GM19025 (cell line): ENCODE results near the gene PDZD7.

Source experiments
- ATAC-seq: cut with Tn5 transposase; IDR thresholded peaks from one replicate; pipeline ENCODE4 v1.9.1; 2021; ENCODE audit warnings: mild to moderate bottlenecking, low read depth, moderate library complexity; ENCODE audit not compliant: unreplicated experiment

Gene PDZD7

GRCh38 chr10:101021239-101021638 is 9.7 kb downstream of the PDZD7 start:
- ATAC-seq, result no peak

GRCh38 chr10:101020427-101021075 is 10.4 kb downstream of the PDZD7 start:
- no peak for ATAC-seq

- ATAC-seq, result no peak
Observed at GRCh38 chr10:101019440-101019703, 11.6 kb downstream of the PDZD7 start.

GRCh38 chr10:101018600-101019439 is 12.1 kb downstream of the PDZD7 start:
- no peak for ATAC-seq

- ATAC-seq, result no peak
Observed at GRCh38 chr10:101018118-101018599, 12.8 kb downstream of the PDZD7 start.

GRCh38 chr10:101016814-101017213 is 14.1 kb downstream of the PDZD7 start:
- no peak for ATAC-seq

GRCh38 chr10:101015582-101015973 is 15.4 kb downstream of the PDZD7 start:
- no peak for ATAC-seq

GRCh38 chr10:101014966-101015581 is 15.9 kb downstream of the PDZD7 start:
- ATAC-seq, result no peak

GRCh38 chr10:101014230-101014884 is 16.6 kb downstream of the PDZD7 start:
- ATAC-seq, result no peak

GRCh38 chr10:101013365-101013825 is 17.5 kb downstream of the PDZD7 start:
- no peak for ATAC-seq

- peak; percentile 70 for ATAC-seq
Observed at GRCh38 chr10:101012525-101013364, 18.2 kb downstream of the PDZD7 start.

GRCh38 chr10:101011517-101012423 is 19.2 kb downstream of the PDZD7 start:
- no peak for ATAC-seq

- no peak for ATAC-seq
Observed at GRCh38 chr10:101010329-101010728, 20.6 kb downstream of the PDZD7 start.

GRCh38 chr10:101008823-101009423 is 22.0 kb downstream of the PDZD7 start:
- ATAC-seq, result no peak

GRCh38 chr10:101007915-101008822 is 22.8 kb downstream of the PDZD7 start:
- ATAC-seq, result no peak

- ATAC-seq, result no peak
Observed at GRCh38 chr10:101007099-101007711, 23.7 kb downstream of the PDZD7 start.

- ATAC-seq, result no peak
Observed at GRCh38 chr10:101006593-101007098, 24.3 kb downstream of the PDZD7 start.
